Neutrophil (primary cell): ENCODE data around the gene SLIT3.

Experiments used
- H3K27ac ChIP-seq: fragments of 200-600 bp; sonication (generic); 2 replicates; pipeline ENCODE4 v1.5.1; 2016; ENCODE audit warnings: mild to moderate bottlenecking, moderate library complexity
- H3K27me3 ChIP-seq: fragments of 200-600 bp; sonication (generic); 2 replicates; pipeline ENCODE4 v1.6.0; 2016; ENCODE audit warnings: mild to moderate bottlenecking
- H3K36me3 ChIP-seq: fragments of 200-600 bp; sonication (generic); 2 replicates; pipeline ENCODE4 v1.5.1; 2017
- H3K4me1 ChIP-seq, 2 experiments: fragments of 200-600 bp in 1 of 2; sonication (generic) in 1 of 2; 1 replicate in 1 of 2; 2 replicates in 1 of 2; pipeline versions ENCODE4 v1.5.1 to v1.6.1; 2013 to 2016; ENCODE audit warnings: low read depth in 1 of 2, low read length in 1 of 2, mild to moderate bottlenecking in 1 of 2, moderate library complexity in 1 of 2; ENCODE audit not compliant: control insufficient read depth in 1 of 2, insufficient read depth in 1 of 2
- H3K4me3 ChIP-seq, 2 experiments: fragments of 200-600 bp in 1 of 2; sonication (generic) in 1 of 2; 1 replicate in 1 of 2; 2 replicates in 1 of 2; pipeline ENCODE4 v1.5.1; 2013 to 2016; ENCODE audit warnings: low read depth in 1 of 2, low read length in 1 of 2, mild to moderate bottlenecking in 1 of 2, moderate library complexity in 1 of 2
- H3K9me3 ChIP-seq: fragments of 200-600 bp; sonication (generic); 2 replicates; pipeline ENCODE4 v1.5.1; 2016
- CTCF ChIP-seq: fragments of 200-600 bp; sonication (generic); IDR thresholded peaks from 2 replicates; pipeline ENCODE4 v1.5.1; 2016; ENCODE audit warnings: antibody characterized with exemption

The SLIT3 gene

GRCh38 chr5:169258372-169259000 is 42.5 kb downstream of the SLIT3 start:
- Histone ChIP-seq H3K27me3 (no peaks in the 10 kb centered on the region), H3K27ac (no peak overlapping the region), H3K4me3 (no peak overlapping the region), H3K36me3 (no peaks in the 10 kb centered on the region), H3K9me3 (no peaks in the 10 kb centered on the region), H3K4me1 (no peaks in the 10 kb centered on the region)
- TF ChIP-seq CTCF = no peak

DNA sequence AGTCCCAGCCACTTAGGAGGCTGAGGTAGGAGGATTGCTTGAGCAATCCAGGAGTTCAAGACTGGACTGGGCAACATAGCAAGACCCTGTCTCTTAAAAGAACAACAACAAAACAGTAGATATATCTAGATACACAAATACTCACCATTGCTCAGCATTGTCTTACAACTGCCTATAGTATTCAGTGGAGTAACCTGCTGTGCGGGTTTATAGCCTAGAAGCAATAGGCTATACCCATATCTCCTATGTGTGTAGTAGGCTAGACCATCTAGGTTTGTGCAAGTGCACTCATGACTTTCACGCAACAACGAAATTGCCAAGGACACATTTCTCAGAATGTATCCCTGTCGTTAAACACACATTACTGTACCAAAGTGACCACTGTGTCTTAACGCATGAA is 44.7 kb downstream of the SLIT3 start:
- Histone ChIP-seq H3K27me3 (no peaks in the 10 kb centered on the region), H3K36me3 (no peaks in the 10 kb centered on the region), H3K4me1 (no peaks in the 10 kb centered on the region), H3K4me3 (no peak overlapping the region), H3K27ac (no peak overlapping the region), H3K9me3 (no peaks in the 10 kb centered on the region)
- TF ChIP-seq CTCF = no peak

- H3K9me3 ChIP-seq = no peaks in the 10 kb centered on the region
- no peak for TF ChIP-seq CTCF
- no peaks in the 10 kb centered on the region for H3K36me3 ChIP-seq
Observed at GRCh38 chr5:169253071-169253470, 47.9 kb downstream of the SLIT3 start.

DNA sequence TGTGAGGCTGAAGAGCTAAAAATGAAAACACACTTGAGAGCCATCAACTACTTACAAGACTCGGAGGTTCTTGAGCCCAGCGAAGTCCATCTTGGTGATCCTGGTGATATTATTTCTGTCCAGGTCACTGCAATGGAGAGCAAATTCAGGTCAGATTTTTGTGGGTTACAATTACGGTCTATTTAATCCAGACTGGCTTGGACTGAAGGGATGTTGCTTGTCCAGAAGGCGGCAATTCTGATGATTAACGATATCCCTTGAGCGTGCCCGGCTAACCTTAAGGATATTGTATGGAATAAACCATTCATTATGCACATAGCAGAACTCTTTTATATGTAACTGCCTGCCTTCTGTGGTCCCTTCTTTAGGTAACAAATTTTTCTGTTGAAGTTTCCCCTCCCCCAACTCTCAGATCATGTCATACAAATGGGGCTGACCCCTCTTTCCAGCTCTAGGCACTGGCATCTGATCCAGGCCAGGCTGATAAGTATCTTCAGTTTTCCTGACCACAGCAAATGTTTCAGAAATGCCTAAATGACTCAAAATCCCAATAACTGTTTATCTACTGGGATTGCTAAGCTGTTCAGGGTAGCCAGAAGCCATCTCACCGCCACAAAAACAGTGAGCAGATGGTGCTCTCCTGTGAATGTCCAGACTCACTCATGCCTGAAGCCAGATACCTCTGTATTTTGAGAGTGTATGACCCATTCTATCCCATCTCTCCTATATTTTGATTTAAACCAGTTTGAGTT is 49.4 kb downstream of the SLIT3 start:
- Histone ChIP-seq H3K27ac (no peak overlapping the region), H3K4me1 (no peaks in the 10 kb centered on the region), H3K4me3 (no peak overlapping the region), H3K9me3 (no peaks in the 10 kb centered on the region), H3K36me3 (no peaks in the 10 kb centered on the region), H3K27me3 (no peaks in the 10 kb centered on the region)
- TF ChIP-seq CTCF = no peak

More at GRCh38 chr5:169253071-169253470, 47.9 kb downstream of the SLIT3 start:
- no peaks in the 10 kb centered on the region for H3K27me3 ChIP-seq
- no peak overlapping the region for H3K4me3 ChIP-seq
- H3K27ac ChIP-seq = no peak overlapping the region
- no peaks in the 10 kb centered on the region for H3K4me1 ChIP-seq

- H3K36me3 ChIP-seq = no peaks in the 10 kb centered on the region
- H3K4me1 ChIP-seq = no peaks in the 10 kb centered on the region
- no peak for TF ChIP-seq CTCF
- no peak overlapping the region for H3K27ac ChIP-seq
- no peak overlapping the region for H3K4me3 ChIP-seq
- no peaks in the 10 kb centered on the region for H3K9me3 ChIP-seq
- no peaks in the 10 kb centered on the region for H3K27me3 ChIP-seq
Observed at GRCh38 chr5:169250887-169251286, 50.1 kb downstream of the SLIT3 start.
